NT2/D1 (cell line): Measurements from ENCODE around the gene CCDC15.

Experiments
- YY1 ChIP-seq: IDR thresholded peaks from 2 replicates; pipeline ENCODE4 v1.6.1; 2011; ENCODE audit not compliant: insufficient read length, insufficient read depth
- ZNF274 ChIP-seq: IDR thresholded peaks from 2 replicates; pipeline ENCODE4 v1.6.1; 2011; ENCODE audit warnings: mild to moderate bottlenecking, low read depth, low read length

- TF ChIP-seq YY1 = no peak
- no peak for TF ChIP-seq ZNF274
These were observed 115.8 kb downstream of the CCDC15 start for GRCh38 chr11:125069796-125070195.
